GM06990 (cell line): ENCODE measurements around the gene ERC1.

Source experiments
- DNase-seq: peaks from one replicate; pipeline ENCODE4 v3.0.0-alpha.2; 2011; ENCODE audit not compliant: insufficient read length; ENCODE audit errors: extremely low read depth
- H3K27me3 ChIP-seq: replicated peaks from 2 replicates; pipeline ENCODE4 v1.6.0; 2011; ENCODE audit warnings: low read length; ENCODE audit not compliant: control insufficient read depth, insufficient read depth
- H3K36me3 ChIP-seq: 2 replicates; pipeline ENCODE4 v1.5.1; 2011; ENCODE audit warnings: low read length; ENCODE audit not compliant: control insufficient read depth, insufficient read depth
- H3K4me3 ChIP-seq: replicated peaks from 2 replicates; pipeline ENCODE4 v1.5.1; 2011; ENCODE audit warnings: low read depth, mild to moderate bottlenecking, control low read depth, low read length
- CTCF ChIP-seq: IDR thresholded peaks from 2 replicates; pipeline ENCODE4 v1.5.1; 2011; ENCODE audit warnings: low read length, control low read depth, mild to moderate bottlenecking, inconsistent platforms; ENCODE audit not compliant: insufficient read depth, poor library complexity, severe bottlenecking

ERC1 gene

GRCh38 chr12:1003600-1004271 is 12.7 kb downstream of the ERC1 start:
- Histone ChIP-seq H3K4me3 (no peak overlapping the region), H3K36me3 (no peaks in the 10 kb centered on the region), H3K27me3 (no peaks in the 10 kb centered on the region)
- DNase-seq = no peak
- no peak for TF ChIP-seq CTCF

GRCh38 chr12:1006255-1006654 is 15.2 kb downstream of the ERC1 start:
- no peak for DNase-seq
- Histone ChIP-seq H3K4me3 (no peak overlapping the region), H3K27me3 (no peaks in the 10 kb centered on the region), H3K36me3 (no peaks in the 10 kb centered on the region)
- TF ChIP-seq CTCF = no peak

- Histone ChIP-seq H3K4me3 (no peak overlapping the region), H3K36me3 (no peaks in the 10 kb centered on the region), H3K27me3 (no peaks in the 10 kb centered on the region)
- DNase-seq = no peak
- TF ChIP-seq CTCF = no peak
Observed at GRCh38 chr12:1007276-1007675, 16.3 kb downstream of the ERC1 start.

GRCh38 chr12:1007994-1008393 is 17.0 kb downstream of the ERC1 start:
- Histone ChIP-seq H3K4me3 (no peak overlapping the region), H3K27me3 (no peaks in the 10 kb centered on the region), H3K36me3 (no peaks in the 10 kb centered on the region)
- DNase-seq = no peak
- no peak for TF ChIP-seq CTCF

GRCh38 chr12:1011091-1011490 is 20.1 kb downstream of the ERC1 start:
- no peak for TF ChIP-seq CTCF
- H3K36me3 ChIP-seq = no peaks in the 10 kb centered on the region
- no peak for DNase-seq
- no peaks in the 10 kb centered on the region; the same call in 1 of the 2 replicates for H3K27me3 ChIP-seq
- H3K4me3 ChIP-seq = no peak overlapping the region
